SK-N-SH treated with all-trans-retinoic acid at 6 μM for 48 hours (cell line): ENCODE measurements around the gene MCM3.

Experiments used
- ESRRG ChIP-seq: fragments of 250-450 bp; sonication (Bioruptor Pico); IDR thresholded peaks from 2 replicates; pipeline ENCODE4 v1.6.1; 2021; ENCODE audit warnings: mild to moderate bottlenecking
- ISL1 ChIP-seq: fragments of 250-450 bp; sonication (Bioruptor Pico); IDR thresholded peaks from 2 replicates; pipeline ENCODE4 v2.1.2; 2022; ENCODE audit warnings: mild to moderate bottlenecking, moderate library complexity
- ZFP3 ChIP-seq: fragments of 250-450 bp; sonication (Bioruptor Pico); IDR thresholded peaks from 2 replicates; pipeline ENCODE4 v1.5.0; 2020; ENCODE audit warnings: mild to moderate bottlenecking, moderate library complexity
- ZFP30 ChIP-seq: fragments of 450-650 bp; formaldehyde crosslinking; IDR thresholded peaks from 2 replicates; pipeline ENCODE4 v1.5.0; 2022; ENCODE audit warnings: mild to moderate bottlenecking, moderate library complexity
- ZNF565 ChIP-seq: fragments of 450-650 bp; formaldehyde crosslinking; conservative IDR thresholded peaks from 2 replicates; pipeline ENCODE4 v1.5.0; 2020; ENCODE audit warnings: low read depth, mild to moderate bottlenecking, moderate library complexity
- ZNF70 ChIP-seq: fragments of 450-650 bp; formaldehyde crosslinking; IDR thresholded peaks from 2 replicates; pipeline ENCODE4 v1.5.0; 2020; ENCODE audit warnings: mild to moderate bottlenecking, moderate library complexity
- TF ChIP-seq, protein P1 (sequence below): fragments of 250-450 bp; sonication (Bioruptor Pico); IDR thresholded peaks from 2 replicates; pipeline ENCODE4 v1.8.0; 2020; ENCODE audit warnings: mild to moderate bottlenecking, moderate library complexity, borderline replicate concordance

DNA sequence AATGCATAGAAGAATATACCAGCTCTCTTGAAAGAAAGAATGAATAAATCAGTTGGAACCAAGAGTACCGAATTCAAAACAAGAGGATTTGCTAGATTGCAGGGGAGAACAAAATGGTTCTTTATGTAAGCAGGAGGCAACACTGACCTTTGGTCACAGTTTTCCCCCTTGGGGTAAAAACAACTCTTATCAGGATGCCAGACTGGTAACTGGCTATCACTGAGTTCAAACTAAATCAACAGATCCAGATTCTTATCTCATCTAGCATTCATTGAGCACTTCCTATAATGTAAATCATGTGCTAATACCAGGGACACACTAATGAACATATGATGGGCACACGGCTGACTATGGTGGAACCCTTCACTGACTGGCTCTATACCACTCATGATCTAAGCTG, 35.5 kb downstream of the MCM3 start:
- no peak for TF ChIP-seq ESRRG (CRISPR knock-in tag)
- TF ChIP-seq ZFP3 (CRISPR knock-in tag) = no peak
- no peak for TF ChIP-seq ISL1 (CRISPR knock-in tag)
- no peak for TF ChIP-seq ZNF70 (CRISPR knock-in tag)
- TF ChIP-seq ZFP30 = no peak
- no peak for TF ChIP-seq ZNF565 (CRISPR knock-in tag)
- TF ChIP-seq, protein P1, sequence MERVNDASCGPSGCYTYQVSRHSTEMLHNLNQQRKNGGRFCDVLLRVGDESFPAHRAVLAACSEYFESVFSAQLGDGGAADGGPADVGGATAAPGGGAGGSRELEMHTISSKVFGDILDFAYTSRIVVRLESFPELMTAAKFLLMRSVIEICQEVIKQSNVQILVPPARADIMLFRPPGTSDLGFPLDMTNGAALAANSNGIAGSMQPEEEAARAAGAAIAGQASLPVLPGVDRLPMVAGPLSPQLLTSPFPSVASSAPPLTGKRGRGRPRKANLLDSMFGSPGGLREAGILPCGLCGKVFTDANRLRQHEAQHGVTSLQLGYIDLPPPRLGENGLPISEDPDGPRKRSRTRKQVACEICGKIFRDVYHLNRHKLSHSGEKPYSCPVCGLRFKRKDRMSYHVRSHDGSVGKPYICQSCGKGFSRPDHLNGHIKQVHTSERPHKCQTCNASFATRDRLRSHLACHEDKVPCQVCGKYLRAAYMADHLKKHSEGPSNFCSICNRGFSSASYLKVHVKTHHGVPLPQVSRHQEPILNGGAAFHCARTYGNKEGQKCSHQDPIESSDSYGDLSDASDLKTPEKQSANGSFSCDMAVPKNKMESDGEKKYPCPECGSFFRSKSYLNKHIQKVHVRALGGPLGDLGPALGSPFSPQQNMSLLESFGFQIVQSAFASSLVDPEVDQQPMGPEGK (CRISPR knock-in tag) = no peak
